Medulla oblongata (tissue), 1 donor: ENCODE measurements around the gene HMX1.

ENCODE experiments used
- DNase-seq: peaks from one replicate; pipeline ENCODE4 v3.0.0-alpha.2; 2015; ENCODE audit errors: extremely low spot score

HMX1 gene

GRCh38 chr4:8857766-8858700 is 13.6 kb downstream of the HMX1 start:
- no peak for DNase-seq

DNA sequence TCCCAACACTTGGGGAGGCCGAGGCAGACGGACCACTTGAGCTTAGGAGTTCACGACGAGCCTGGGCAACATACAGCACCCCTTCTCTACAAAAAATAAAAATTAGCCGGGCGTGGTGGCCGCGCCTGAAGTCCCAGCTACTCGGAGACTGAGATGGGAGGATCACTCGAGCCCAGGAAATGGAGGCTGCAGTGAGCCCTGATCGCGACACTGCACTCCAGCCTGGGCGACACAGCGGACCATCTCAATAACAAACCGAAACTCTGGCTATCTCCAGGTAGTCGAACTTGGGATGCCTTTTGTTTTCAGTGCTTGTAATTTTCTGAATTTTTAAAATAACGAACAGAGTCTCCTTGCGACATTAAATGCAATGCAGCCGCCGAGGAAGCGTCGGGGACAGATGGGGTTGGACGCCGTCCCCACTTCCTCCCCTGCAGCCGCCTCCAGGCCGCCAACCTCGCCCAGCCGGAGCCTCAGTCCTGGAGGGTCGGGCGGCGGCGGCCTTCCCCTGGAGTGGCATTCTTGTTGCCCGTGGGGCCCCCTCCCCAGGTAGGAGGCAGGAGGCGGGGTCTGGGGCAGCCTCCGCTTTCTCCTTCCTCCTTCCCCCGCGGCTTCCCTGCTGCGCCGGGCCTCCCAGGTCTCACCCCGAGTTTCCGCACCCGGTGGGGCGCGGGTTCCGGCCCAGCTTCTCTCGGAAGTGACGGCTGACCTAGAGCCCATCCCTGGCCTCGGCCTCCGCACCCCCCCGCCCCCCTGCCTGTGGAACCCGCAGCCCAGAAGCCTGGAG is 14.6 kb downstream of the HMX1 start:
- no peak for DNase-seq

DNA sequence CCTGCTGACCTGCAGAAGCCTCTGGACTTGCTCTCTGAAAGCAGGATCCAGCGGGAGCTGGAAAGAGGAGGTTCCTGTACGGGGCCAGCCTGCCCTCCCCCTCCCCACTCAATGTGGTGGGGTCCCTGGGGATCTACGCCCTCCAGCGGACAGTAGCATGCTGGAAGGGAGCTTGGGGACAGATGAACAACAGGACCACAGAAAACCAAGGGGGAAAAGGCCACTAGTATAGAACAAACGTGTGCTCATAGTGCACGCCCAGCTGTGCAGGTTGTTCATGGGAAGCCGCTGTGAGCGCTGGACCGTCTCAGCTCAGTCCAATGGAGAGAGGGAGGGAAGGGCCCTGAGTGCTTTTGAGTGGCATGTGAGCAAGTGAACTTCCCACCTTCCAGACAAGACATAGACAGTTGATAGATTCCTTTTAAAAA is 15.8 kb downstream of the HMX1 start:
- DNase-seq, result no peak

DNA sequence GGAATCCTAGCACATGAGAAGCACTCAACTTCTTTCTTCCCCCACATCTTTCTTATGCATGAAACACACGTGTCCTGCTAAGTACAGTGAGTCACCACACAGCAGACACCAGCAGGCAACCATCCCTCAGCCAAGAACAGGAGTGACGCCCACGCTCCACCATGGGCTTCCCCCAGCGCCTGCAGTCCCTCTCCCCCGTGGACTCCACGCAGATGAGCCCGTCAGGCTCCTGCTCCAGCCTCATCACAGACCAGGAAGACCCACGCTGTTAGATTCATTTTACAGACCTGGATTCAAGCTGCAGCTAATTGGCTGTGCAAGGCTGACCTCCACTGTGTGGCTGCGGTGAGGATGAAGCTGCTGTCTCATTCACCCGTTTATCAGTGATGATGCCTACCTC is 16.7 kb downstream of the HMX1 start:
- DNase-seq, result no peak

DNA sequence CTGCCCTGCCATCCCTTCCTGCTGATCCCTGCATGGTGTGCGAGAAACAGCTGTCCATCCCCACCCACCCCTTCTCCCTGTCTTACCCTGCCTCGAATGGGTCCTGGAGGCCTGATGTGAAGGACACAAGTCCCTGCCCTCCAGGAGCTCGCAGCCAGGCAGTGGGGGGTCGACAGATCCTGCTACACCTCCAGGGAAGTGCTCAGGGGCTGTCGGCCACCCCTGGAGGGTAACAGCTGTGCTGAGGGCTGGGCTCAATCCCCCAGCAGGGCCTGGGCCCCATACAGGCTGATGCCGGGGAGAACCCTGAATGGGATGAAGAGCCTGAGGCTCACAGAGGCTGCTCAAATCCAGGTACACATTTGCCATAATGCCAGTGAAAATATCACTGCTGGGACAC is 17.6 kb downstream of the HMX1 start:
- DNase-seq, result no peak

- no peak for DNase-seq
These were observed 18.4 kb downstream of the HMX1 start for GRCh38 chr4:8853249-8853648.

- no peak for DNase-seq
These were observed 19.4 kb downstream of the HMX1 start for GRCh38 chr4:8852118-8852704.

GRCh38 chr4:8851321-8852117 is 20.1 kb downstream of the HMX1 start:
- no peak for DNase-seq

DNA sequence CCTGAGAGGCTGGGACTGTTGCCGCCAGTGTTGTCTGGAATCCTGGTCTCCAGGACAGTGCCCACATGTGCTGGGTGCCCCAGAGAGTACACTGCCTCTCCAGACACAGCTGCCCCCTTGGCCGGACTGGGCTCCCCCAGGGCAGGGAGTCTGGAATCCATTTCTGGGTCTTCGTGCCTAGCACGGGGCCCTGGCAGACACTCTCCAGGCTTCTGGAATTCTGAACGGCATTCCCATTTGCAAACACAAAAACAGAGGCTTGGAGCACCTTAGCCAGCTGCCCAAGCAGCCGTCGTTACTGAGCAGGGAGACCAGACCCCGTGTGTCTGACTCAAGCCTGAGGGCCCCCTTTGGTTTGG is 20.8 kb downstream of the HMX1 start:
- DNase-seq, result no peak

DNA sequence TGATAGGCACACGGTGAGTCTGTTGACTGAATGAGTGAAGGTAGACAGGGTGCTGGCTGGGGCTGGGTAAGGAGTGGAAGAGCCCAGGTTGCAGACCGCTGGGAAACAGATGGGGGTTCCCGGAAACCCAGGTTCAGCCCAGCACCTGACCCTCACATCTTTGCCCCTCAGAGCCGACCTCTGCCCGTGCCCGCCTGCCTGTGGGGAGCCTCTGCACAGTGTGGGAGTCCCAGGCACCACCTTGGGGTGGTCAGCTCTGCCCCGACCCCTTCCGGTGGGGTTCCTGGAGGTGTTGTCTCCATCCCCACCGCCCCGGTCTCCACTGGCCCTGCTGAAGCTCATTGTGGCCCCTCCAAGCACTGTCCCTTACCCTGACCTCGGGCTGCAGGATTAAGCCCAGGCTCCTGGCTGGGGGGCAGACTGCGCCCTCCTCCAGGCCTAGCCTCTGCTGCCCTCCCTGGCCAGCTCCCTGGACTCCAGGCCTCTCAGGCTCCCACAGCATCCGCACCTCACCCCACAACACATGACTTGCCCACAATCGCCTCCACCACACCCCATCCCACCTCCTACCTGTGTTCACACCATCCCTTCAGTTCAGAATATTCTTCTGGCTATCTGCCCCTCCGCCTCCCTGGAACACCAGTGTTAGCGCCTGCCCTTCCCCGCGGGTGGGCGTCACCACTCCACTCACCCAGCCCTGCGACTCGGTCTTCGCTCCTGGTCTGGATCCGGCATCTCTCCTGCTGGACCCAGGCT is 21.4 kb downstream of the HMX1 start:
- no peak for DNase-seq

DNA sequence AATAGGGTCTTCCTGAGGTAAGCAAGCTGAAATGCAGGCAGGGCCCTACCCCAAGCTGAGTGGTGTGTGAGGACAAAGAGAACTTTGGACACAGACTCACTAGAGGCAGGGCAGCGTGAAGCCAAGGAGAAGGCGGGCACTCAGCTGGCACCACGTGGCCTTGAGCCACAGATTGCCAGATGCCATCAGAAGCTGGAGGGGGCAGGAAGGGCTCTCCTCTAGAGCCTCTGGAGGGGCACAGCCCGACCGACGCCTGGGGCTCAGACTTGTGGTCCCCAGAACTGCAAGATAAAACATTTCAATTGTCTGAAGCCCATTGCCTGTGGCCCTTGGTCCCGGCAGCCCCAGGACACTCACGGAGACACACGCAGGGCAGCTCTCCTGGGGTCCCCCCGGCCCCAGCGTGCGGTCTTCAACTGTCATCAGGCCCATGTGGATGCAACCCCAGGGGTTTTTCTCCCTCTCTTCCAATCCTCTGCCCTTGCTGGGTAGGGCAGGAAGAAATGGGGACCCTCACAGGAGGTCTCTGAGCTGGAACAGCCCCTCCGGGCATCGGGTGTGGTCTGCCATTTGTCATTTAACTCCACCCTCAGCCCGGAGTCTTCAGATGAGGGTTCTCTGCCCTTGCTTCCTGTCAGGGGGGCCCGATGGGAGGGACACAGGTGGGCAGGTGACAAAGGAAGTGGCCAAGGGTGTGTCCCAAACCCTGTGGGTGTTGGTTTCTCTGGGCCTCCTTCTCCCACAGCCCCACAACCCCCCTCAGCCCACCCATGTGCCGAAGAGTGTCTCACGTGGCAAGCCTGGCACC is 22.2 kb downstream of the HMX1 start:
- no peak for DNase-seq

DNA sequence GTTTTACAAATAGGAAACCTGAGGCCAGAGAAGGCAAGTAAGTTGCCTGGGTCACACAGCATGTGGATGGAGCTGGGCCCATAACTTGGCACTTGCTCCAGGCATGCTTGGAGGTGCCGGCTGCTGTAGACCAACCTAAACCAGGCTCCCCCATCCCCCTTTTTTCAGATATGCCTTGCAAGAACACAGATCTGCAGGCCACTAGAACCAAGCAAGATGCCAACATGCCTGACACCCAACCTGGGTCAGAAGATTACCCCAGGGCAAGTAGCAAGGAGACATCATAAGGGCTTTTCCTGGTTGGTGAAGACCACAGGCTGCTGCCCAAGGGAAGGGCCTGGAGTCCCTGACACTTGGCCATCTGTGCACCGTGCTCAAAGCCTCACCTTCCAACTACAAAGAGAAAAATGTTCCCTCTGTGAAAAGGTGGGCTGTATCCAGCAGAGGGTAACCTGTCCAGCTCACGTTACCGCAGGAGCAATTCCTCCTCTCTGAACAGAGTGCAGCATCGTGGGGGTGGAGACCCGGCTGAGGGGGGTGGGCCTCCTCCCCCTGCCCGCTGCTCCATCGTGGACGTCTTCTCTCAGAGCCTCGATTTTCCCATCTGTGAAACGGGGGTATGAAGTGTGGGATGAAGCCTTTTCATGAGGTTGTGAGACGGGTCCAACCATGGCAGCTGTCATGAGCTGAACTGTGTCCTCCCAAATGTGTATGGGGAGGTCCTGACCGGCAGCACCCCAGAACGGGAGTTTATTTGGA is 23.0 kb downstream of the HMX1 start:
- no peak for DNase-seq

GRCh38 chr4:8847764-8848163 is 23.9 kb downstream of the HMX1 start:
- DNase-seq, result no peak

- no peak for DNase-seq
These were observed 24.3 kb downstream of the HMX1 start for GRCh38 chr4:8847331-8847730.

- no peak for DNase-seq
These were observed 24.8 kb downstream of the HMX1 start for GRCh38 chr4:8846826-8847225.

- DNase-seq, result no peak
These were observed 25.5 kb downstream of the HMX1 start for GRCh38 chr4:8846046-8846720.

- no peak for DNase-seq
These were observed 26.5 kb downstream of the HMX1 start for GRCh38 chr4:8844976-8845690.

DNA sequence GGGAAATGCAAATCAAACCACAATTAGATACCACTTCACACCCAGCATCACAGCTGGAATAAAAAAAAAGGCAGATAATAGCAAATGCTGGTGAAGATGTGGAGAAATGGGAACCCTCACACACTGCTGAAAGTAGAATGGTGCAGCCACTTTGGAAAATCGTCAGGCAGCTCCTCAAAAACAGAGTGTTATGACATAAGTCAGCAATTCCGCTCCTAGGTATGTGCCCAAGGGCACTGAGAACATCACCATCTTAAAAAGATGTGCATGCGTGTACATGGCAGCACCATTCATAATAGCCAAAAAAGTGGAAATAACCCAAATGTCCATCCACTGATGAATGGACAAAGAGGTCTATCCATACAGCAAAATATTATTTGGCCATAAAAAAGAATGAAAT is 28.0 kb downstream of the HMX1 start:
- no peak for DNase-seq
